ENCODE data around the gene CXCL14. TPM values are rescaled to one million over a fixed set of nuclear protein-coding genes. Genes with fewer than 3 reads are reported as not detected.

CXCL14 gene
- total RNA-seq, 1 donor from 2014 or later: not detected

DNA sequence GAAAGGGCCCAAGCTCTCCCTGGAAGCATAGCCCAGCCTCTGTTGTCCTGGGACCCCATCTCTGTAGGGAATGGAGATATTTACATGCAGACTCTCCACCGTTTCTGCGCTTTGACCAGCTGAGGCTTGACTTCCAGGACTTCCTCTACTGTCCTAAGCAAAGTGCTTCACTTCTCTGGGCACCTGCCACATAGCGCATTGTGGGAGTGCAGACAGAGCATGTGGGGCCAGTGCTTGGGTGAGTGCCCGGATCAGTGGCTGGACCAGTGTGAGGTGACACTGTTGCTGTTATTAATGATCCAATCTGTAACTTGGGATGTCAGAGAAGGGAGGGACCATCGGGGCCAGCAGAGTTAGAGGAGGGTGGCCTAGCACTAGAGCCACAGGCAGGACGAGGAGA, 10.5 kb downstream of the CXCL14 start:
- DNase-seq (ENCODE audit: low read depth in 2 of 2): no peak

DNA sequence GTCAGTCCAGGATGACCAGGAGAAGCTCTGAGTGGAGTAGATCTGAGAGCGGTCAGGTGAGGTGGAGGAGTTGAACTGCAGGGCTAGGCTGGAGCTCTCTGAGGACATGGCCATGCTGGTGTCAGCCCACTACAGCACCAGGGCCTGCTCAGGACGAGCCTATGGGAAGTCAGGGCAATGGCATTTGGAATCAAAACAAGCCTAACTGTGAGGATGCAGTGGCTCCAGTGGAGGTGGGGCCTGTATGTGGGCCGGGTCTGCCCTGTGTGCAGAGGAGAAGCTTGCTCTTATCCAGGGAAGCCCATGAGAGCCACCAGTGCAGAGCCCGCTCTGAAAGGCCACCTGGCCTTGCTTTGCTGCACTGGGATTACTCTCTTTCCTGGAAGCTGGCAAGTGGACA, 11.1 kb downstream of the CXCL14 start:
- no peak for DNase-seq (ENCODE audit: low read depth in 2 of 2)

DNA sequence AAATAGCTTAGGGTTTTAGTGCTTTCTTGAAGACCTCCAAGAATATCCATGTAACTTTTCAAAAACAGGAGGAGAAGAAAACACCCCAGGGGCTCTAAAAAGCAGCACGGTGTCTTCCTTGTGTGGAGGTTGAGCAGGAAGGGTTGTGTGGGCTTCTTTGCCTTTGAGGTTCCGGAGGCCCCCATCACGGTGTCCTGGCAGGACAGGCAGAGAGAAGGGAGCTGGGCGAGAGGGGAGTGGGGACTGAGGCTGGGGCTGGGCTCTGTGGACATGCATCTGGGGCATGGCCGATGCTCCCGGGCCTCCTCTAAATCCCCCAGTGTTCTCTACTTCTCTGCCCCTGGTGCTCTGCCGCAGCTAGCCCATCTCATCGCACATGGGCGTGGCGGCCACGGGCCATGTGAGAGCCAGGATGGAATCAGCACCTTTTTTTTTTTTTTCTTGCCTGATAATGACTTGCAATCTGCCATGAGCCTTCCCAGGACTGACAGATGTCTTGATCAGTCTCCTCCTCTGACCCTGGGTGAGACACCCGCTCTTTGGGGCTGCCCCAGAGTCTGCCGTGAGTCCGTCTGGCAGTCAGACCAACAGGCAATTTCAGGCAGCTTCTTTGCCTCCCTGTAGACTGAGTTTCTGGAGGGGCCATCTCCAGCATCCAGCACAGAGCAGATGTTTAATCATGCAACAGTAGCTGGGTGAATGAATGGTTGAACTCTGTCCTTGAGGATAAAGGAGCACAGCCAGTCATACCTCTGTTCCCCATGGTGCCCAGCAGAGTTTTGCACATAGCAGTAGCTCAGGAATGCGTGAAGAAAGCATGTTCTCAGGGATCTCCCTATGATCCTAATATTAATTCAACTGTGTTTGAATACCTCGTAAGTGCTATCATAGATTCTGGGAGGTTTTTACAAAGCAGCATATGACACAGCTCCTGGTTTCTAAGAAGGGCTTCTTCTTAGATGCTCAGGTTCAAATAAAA, 12.1 kb downstream of the CXCL14 start:
- no peak for DNase-seq (ENCODE audit: low read depth in 2 of 2)

DNA sequence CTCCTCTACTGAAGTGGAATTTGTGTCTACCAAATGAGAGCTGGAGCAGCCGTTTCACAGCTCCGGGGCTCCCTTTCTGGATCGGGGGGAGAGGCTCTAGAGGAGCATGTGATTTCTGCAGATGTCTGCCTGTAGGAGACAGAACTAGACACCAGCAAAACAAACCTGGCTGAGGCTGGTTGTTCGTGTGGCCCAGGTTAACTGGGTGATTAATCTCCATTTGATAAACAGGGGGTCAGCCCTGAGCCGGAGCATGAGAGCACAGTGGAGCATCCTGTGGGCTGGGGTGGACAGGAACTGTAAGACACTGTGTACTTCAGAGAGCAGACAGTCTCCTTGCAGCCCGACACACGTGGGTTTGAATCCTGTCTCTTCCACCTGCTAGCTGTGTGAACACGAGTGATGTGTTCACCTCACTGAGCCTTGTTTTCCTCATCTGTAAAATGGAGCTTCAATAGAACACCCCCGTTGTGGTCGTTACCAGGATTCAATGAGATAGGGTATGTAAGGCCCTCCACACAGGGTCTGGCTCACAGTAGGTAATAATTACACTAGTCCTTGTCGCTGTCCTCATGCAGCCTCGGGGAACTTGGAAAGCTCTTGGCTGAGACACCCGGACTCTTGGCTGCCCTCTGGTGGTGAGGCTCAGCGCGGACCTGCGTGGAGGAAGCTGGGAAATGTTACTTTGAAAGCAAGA, 12.9 kb downstream of the CXCL14 start:
- DNase-seq (ENCODE audit: low read depth in 2 of 2): peak; percentile 61 to 72

DNA sequence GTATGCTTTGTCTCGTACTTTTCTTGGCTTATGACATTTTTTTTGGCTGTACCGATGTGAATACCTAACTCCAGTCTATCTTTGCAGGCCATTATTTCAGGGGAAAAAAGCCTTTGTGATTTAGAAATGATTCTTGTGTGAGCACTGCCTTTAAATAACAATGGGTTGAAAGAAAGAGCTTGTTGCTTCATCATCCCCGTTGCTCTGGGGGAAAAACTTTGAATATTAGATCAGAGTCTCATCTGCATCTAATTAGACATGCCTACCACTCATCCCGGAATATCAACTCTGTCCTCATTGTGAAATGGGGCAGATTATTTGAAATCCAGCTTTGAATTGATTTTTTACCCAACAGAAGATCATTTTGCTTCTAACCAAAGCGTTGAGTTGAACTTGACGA, 13.5 kb downstream of the CXCL14 start:
- DNase-seq (ENCODE audit: low read depth in 2 of 2): no peak

DNA sequence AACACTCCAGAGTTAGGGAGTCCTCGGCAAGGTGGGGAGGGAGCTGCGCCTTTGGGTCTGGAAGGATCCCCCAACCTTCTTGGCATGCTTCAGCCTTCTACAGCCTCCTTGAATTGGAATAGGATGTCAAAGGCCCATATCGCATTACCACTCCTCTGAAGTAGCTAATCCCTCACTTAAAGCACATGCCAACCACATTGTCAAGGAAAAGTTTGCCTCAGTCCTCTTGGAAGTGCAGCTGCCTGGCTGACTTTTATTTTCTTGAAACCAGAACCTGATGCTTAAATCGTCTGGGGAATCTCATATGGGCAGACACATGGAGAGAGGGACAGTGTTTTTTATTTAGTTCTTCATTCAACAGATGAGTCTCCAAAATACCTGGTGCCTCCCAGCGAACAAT, 14.5 kb downstream of the CXCL14 start:
- no peak for DNase-seq (ENCODE audit: low read depth in 2 of 2)

DNA sequence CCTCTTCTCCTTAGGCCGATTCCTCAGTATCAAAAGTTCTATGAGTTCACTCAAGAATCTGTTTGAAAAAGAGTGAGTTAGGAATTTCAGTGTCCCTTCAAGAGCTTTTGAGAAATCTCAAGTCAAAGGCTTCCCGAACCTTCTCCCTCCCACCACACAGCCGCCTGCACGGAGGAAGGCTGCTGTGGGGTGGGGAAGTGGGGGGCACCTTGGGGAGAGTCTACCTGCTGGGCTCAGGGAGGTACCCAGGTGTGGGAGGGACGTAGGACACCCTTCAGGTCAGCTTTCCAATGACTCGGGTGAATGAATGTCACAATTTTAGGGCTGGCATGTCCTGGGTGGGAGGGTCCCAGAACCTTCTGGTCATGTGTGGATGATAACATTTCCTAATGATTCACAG, 17.5 kb downstream of the CXCL14 start:
- DNase-seq (ENCODE audit: low read depth in 2 of 2): no peak

DNA sequence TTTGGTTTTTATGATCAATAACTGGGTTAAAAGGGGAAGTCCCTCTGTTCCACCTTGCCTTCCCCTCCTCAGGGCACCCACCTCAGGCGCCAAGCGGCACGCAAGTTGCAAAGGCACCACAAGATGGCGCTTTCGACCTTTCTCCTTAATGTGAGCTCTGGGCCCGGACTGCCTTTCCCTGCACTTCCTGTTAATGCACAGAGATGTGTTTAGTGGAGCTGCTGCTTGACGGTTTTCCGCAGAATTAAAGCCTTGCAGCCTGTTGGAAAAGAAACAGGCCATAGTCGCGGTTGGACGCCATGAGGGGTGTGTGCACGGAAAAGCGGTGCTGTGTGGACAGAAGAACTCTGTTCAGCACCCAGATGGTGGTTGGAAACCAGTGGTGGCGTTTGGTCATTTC, 17.9 kb downstream of the CXCL14 start:
- peak; percentile 72 for DNase-seq (ENCODE audit: low read depth in 2 of 2)

DNA sequence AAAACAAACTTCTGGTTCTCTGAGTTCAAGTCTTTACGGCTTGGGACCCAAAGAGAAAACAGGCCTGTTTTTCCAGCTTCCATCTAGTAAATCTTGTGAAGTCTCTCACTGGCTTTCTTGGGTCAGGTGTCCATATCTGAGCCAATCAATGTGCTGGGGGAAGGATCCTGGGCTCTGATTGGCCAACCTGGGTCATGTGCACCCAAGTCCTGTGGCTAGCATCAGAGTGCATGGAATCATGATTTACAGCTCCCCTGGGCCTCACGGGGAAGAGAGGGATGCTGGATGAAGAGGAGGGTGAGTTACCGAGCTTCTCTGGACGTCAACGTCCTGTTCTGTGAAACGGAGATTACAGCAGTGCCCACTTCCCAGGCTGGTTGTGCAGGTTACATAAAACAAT, 19.4 kb downstream of the CXCL14 start:
- DNase-seq (ENCODE audit: low read depth in 2 of 2): peak in 1 of 2 donors; percentile 18

DNA sequence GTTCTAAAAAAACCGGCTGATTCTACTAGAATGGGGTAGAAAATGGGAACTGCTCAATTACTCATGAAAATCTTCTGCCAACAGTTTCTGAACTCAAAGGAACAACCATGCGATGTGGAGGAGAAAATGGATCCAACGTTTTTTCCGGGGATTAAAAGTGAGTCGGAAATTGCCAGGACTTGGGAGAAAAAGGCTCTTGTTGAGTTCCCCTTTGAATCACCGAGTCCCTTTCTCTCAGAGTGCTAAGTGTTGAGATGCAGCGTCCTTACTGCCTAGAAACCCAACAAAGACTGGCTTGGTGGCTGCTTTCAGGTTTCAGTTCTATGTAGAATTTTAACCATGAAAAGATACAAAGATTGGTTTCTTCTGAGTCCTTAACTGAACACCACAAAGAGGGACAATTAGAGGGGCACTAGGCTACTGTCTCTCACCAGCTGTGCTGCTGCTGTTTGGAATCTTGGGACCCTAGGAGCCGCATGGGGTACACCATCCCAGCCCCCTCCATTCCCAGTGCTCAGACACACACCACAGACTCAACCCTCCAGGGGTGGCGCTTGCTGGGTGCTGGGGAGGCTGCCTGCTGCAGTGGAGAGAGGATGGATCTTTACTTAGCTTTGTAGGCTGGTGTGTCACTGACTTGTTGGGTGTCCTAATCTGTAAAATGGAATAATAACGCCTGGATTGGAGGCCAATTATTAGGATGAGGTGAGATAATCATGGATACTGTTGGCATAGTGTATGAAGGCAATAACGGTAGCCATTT, 21.5 kb downstream of the CXCL14 start:
- DNase-seq (ENCODE audit: low read depth in 2 of 2): no peak

DNA sequence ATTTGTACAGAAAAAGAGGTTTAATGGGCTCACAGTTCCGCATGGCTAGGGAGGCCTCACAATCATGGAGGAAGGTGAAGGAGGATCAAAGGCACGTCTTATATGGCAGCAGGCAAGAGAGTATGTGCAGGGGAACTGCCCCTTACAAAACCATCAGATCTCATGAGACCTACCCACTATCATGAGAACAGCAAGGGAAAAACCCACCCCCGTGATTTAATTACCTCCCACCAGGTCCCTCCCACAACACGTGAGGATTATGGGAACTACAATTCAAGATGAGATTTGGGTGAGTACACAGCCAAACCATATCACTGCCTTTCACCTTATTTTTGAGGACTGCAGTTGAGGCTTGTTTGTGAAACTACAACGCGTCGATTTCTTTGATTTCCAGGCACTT, 22.2 kb downstream of the CXCL14 start:
- DNase-seq (ENCODE audit: low read depth in 2 of 2): no peak

DNA sequence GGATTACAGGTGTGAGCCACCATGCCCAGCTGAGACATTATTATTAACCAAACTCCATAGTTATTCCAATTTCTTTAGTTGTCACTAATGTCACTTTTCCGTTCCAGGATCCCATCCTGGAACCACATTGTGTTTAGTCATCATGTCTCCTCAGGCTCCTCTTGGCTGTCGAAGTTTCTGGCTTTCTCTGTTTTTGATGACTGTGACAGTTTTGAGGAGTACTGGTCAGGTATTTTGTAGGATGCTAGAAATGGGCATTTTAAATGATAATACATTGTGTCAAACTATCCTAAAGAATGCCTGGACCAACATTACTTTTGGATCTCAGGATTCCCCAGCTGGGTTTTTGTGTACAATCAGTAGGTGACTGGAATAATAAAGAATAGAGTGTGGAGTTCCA, 23.3 kb downstream of the CXCL14 start:
- DNase-seq (ENCODE audit: low read depth in 2 of 2): no peak

DNA sequence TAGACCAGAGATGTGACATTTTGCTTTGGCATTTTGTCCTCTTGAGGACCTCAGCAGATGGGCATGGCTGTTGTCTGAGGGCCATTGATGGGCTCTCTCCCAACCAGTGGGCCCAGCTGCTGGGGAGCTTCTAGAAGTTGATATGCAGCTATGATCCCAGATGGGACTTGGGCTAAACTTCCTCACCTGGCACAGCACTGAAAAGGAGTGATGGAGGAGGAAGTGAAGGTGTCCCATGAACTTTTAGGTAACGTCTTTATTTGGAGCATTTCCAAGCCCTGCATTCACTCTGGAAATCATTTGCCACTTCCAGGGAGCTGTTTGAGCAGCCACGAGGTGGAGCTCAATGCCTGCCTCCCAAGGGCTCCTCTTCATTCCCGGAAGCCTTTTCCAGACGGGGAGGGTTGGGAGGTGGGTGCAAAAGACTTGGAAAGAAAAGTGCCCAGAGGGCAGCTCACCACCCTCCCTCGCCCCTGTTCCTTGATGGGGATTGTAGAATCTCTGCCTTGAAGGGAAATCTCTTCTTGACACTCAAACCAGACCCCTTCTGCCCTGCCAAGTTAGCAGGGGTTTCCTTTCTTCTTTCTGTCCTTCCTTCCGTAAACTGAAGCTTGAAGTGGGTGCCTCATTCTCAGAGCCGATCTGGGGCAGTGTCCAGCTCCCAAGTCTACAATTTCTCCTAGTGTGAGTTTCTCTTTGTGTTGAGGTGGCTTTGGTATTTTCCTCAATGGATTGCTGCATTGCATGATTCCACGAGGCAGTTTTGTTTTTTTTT, 24.9 kb downstream of the CXCL14 start:
- no peak for DNase-seq (ENCODE audit: low read depth in 2 of 2)

DNA sequence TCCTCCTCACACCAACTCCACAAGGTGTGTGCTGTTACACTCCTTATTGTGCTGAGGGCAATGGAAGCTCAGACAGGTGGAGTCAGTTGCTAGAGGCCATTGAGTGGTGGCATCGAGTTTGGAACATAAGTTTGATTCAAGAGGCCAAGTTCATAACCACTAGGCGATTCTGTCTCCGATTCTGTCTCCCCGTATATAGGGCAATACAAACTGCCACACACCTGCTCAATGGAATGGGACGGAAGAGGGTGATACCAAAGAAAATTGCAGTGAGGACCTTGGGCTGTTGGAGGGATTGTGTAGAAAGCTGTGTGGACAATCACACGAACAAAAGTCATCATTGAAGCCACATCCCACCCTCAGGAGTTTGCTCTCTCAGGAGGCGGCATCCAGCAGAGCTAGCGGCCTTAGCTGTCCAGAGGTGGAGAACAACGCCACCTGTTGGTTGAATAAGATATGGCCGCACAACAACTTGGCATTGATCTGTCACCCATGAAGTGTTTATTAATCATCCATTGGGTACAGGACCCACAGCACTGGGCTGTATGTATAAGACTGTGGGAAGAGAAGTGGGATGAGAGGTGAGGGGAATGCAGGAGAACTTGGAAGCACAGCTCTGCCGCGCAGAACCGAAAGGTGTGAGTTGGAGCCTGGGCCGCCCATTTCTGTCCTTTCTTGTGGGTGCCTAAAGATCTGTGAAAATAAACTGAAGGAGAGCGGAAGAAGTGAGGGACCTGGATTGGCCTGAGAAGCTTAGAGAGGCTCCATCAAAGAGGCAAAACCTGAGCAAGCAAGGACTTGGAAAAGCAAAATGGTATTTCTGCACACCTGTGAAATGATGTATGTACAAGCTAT, 27.0 kb downstream of the CXCL14 start:
- DNase-seq (ENCODE audit: low read depth in 2 of 2): peak; percentile 75 to 83

DNA sequence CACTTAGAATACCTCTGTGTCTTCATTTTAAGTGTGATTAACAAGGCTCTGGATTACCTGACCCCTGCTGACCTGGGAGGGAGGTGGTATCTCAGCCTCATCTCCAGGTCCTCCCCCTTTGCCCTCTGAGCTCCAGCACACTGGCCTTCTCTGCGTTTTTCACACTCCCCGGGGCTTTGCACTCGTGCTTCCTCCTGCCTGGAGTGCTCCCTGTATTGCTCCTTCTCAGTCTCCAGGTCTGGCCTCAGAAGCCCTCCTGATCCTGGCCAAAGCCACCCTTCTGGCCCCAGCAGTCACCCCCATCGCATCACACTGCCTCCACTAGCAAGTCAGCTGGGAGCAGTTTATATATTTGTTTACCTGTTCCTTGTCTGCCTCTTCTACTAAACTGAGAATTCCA, 29.4 kb downstream of the CXCL14 start:
- DNase-seq (ENCODE audit: low read depth in 2 of 2): no peak

DNA sequence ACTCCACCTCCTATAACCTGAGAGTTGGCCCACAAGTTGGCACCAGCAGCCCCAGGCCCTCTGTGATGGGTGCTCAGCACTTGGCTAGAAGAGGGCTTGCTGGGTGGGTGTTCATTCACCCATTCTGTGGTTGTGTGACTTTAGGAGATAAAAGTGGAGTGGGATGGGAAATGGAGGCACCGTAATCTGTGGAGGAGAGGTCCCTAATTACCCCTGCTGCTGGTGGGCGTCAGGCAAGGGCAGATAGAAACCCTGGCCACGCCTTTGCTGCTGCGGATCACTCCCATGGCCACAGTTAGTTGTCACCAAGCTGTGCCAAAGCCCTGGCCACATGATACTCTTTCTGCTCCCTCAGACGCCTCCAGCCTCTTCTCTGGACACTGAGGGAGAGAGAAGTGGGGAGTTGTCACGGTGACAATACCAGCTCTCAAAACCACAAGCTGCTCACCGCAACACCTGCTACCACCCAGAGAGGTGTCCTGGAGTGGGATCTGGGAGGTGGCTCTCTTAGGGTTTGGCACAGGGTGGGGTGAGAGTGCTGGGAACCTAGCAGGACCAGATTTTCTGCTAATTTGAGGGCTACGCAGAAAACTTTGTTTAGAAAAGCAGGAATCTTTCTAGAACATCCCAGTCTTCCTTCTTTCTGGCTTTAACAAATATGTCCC, 31.1 kb downstream of the CXCL14 start:
- no peak for DNase-seq (ENCODE audit: low read depth in 2 of 2)

DNA sequence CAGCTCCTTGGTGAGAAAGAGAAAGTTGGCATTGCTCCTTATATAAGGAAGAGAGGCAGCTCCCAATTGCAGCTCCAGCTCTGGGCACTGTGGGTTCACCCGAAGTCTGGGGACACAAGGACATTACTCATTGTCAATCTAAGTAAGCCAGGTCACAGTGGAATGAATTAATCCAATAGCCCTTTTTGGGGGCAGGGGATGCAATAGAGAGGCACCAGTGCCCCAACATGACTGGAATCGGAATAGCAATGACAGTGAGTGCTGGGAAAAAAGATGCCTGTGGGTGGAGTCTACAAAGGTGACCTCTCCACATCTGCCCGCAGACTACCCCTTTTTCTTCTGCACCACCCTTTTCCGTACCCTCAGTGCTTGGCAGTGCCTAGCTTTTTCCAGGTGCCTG, 31.9 kb downstream of the CXCL14 start:
- DNase-seq (ENCODE audit: low read depth in 2 of 2): no peak

DNA sequence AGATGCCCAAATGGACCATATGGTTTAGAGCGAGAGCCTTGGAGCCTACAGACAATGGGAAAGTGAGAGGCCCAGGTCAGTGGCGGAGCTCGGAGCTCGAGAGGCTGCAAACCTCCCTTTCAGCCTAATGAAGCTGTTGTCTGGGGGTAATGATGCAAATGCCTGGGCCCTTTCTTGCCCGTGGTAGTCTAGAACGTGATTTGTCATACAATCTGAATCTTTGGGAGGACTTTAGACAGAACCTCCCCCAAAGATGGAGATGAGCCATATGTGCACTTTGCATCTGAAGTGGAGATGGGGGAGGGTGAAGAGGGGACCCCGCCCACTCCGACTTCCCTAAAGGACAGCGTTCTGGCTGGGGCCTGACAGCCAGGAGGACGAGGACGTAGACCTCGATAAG, 32.7 kb downstream of the CXCL14 start:
- no peak for DNase-seq (ENCODE audit: low read depth in 2 of 2)

DNA sequence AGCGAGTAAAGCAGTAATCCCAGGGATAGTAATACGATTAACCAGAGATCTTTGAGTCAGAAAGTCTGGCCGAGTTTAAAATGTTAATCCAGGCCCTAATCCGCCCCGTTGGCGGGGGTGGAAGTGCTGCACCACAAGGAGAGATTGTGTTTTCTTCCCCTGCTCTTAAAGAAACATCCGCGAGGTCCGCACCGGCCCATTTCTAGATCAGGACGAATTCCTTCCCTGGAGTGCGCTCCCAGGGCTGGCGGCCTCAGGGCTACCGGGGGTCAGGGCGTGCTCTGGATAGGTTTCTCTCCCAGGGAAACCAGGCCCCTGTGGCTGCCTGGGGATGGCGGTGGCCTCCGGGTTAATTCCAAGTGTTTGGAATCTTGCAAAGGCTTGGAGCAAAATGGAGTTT, 33.7 kb downstream of the CXCL14 start:
- DNase-seq (ENCODE audit: low read depth in 2 of 2): no peak

Measured in lung microvascular endothelial cell (primary cell).